ENCODE results near the gene PCSK5. TPM values are rescaled to one million over a fixed set of nuclear protein-coding genes. Genes with fewer than 3 reads are reported as not detected.

PCSK5 gene
- total RNA-seq, 1 donor from 2014 or later = 30.7 TPM

GRCh38 chr9:76333964-76334363, 443.5 kb downstream of the PCSK5 start:
- TF ChIP-seq, protein P1, sequence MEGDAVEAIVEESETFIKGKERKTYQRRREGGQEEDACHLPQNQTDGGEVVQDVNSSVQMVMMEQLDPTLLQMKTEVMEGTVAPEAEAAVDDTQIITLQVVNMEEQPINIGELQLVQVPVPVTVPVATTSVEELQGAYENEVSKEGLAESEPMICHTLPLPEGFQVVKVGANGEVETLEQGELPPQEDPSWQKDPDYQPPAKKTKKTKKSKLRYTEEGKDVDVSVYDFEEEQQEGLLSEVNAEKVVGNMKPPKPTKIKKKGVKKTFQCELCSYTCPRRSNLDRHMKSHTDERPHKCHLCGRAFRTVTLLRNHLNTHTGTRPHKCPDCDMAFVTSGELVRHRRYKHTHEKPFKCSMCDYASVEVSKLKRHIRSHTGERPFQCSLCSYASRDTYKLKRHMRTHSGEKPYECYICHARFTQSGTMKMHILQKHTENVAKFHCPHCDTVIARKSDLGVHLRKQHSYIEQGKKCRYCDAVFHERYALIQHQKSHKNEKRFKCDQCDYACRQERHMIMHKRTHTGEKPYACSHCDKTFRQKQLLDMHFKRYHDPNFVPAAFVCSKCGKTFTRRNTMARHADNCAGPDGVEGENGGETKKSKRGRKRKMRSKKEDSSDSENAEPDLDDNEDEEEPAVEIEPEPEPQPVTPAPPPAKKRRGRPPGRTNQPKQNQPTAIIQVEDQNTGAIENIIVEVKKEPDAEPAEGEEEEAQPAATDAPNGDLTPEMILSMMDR (conservative IDR thresholded peaks at IDR 0.05) = no peak
- Mint-ChIP-seq H3K9me3 (peaks cover 5% of the 10 kb centered on the region), H3K27me3 (peaks cover 21% of the 10 kb centered on the region), H3K4me3 (no peak overlapping the region), H3K4me1 (ENCODE audit: unreplicated experiment) (peaks cover 5% of the 10 kb centered on the region), H3K36me3 (no peaks in the 10 kb centered on the region), H3K27ac (no peak overlapping the region)
- no peak for DNase-seq (ENCODE audit: extremely low spot score, unreplicated experiment)

DNA sequence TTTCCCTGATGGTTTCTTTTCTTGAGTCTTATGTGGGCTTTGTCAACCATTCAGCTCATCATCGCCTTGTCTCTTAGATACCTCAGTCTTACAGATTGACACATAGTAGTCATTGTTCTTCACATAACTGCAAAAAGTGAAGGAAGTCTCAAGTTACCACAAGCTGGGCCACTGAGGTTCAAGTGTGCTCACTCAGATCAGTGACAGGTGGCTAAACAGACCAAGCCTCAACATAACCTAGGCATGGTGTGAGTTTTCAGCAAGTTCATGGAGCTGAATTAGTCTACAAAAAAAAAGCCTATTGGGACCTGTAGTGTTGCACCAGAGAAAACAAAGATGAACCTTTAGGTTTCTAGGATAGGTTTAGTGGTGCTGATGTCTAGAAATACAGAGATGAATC, 445.6 kb downstream of the PCSK5 start:
- H3K27me3 Mint-ChIP-seq = peaks cover 12% of the 10 kb centered on the region
- no peak overlapping the region for H3K4me3 Mint-ChIP-seq
- TF ChIP-seq, protein P1 (conservative IDR thresholded peaks at IDR 0.05) = no peak
- H3K36me3 Mint-ChIP-seq = no peaks in the 10 kb centered on the region
- peaks cover 5% of the 10 kb centered on the region for H3K4me1 Mint-ChIP-seq (ENCODE audit: unreplicated experiment)
- DNase-seq (ENCODE audit: extremely low spot score, unreplicated experiment) = no peak
- no peaks in the 10 kb centered on the region for H3K9me3 Mint-ChIP-seq
- H3K27ac Mint-ChIP-seq = no peak overlapping the region

- H3K27ac Mint-ChIP-seq = no peak overlapping the region
- H3K27me3 Mint-ChIP-seq = peaks cover 4% of the 10 kb centered on the region
- TF ChIP-seq, protein P1 (conservative IDR thresholded peaks at IDR 0.05) = no peak
- H3K4me3 Mint-ChIP-seq = no peak overlapping the region
- no peaks in the 10 kb centered on the region for H3K36me3 Mint-ChIP-seq
- no peaks in the 10 kb centered on the region for H3K9me3 Mint-ChIP-seq
- no peak for DNase-seq (ENCODE audit: extremely low spot score, unreplicated experiment)
- H3K4me1 Mint-ChIP-seq (ENCODE audit: unreplicated experiment) = peaks cover 5% of the 10 kb centered on the region
Observed at GRCh38 chr9:76338418-76338817, 447.9 kb downstream of the PCSK5 start.

GRCh38 chr9:76341616-76342015, 451.1 kb downstream of the PCSK5 start:
- no peaks in the 10 kb centered on the region for H3K36me3 Mint-ChIP-seq
- no peak overlapping the region for H3K4me3 Mint-ChIP-seq
- no peak overlapping the region for H3K27ac Mint-ChIP-seq
- DNase-seq (ENCODE audit: extremely low spot score, unreplicated experiment) = no peak
- no peaks in the 10 kb centered on the region for H3K9me3 Mint-ChIP-seq
- H3K27me3 Mint-ChIP-seq = peaks cover 4% of the 10 kb centered on the region
- H3K4me1 Mint-ChIP-seq (ENCODE audit: unreplicated experiment) = no peaks in the 10 kb centered on the region
- TF ChIP-seq, protein P1 (conservative IDR thresholded peaks at IDR 0.05) = no peak

- Mint-ChIP-seq H3K27ac (no peak overlapping the region), H3K27me3 (peaks cover 4% of the 10 kb centered on the region), H3K36me3 (no peaks in the 10 kb centered on the region), H3K4me3 (no peak overlapping the region), H3K9me3 (no peaks in the 10 kb centered on the region), H3K4me1 (ENCODE audit: unreplicated experiment) (no peaks in the 10 kb centered on the region)
- TF ChIP-seq, protein P1 (conservative IDR thresholded peaks at IDR 0.05) = no peak
- no peak for DNase-seq (ENCODE audit: extremely low spot score, unreplicated experiment)
Observed at GRCh38 chr9:76342201-76342600, 451.7 kb downstream of the PCSK5 start.

- Mint-ChIP-seq H3K27ac (no peak overlapping the region), H3K4me1 (ENCODE audit: unreplicated experiment) (no peaks in the 10 kb centered on the region), H3K9me3 (no peaks in the 10 kb centered on the region), H3K27me3 (peaks cover 4% of the 10 kb centered on the region), H3K36me3 (no peaks in the 10 kb centered on the region), H3K4me3 (no peak overlapping the region)
- no peak for DNase-seq (ENCODE audit: extremely low spot score, unreplicated experiment)
- TF ChIP-seq, protein P1 (conservative IDR thresholded peaks at IDR 0.05) = no peak
Observed at GRCh38 chr9:76342858-76343257, 452.4 kb downstream of the PCSK5 start.
